ENCODE results near the gene PRR15L. TPM values are rescaled to one million over a fixed set of nuclear protein-coding genes. Genes with fewer than 3 reads are reported as not detected.
A peak's percentile ranks its signal among the peaks of the same experiment; 100 is the strongest.

PRR15L gene
- total and polyA plus RNA-seq, 2 experiments from 2014 or later: 56.5 to 66.4 TPM

- no peak overlapping the region for H3K4me2 ChIP-seq
- WGBS (ENCODE audit: low lambda C conversion rate, missing lambda C conversion rate): 95% methylated on average over 6 of the region's 6 CpGs
- H3K36me3 ChIP-seq (replicated peaks; ENCODE audit: insufficient read depth, low read depth): no peaks in the 10 kb centered on the region
- no peaks in the 10 kb centered on the region for H3K9me3 ChIP-seq (ENCODE audit: low read depth)
- H3K4me3 ChIP-seq: no peak overlapping the region
- H3K27me3 ChIP-seq: no peaks in the 10 kb centered on the region
- H3K9me2 ChIP-seq (replicated peaks; ENCODE audit: insufficient read depth): no peaks in the 10 kb centered on the region
- peak overlapping the region; percentile 34 for H3K27ac ChIP-seq
- H4K20me1 ChIP-seq (ENCODE audit: insufficient read depth, poor library complexity, severe bottlenecking): no peaks in the 10 kb centered on the region
- no peak overlapping the region for H2AFZ ChIP-seq
- DNase-seq (ENCODE audit: low spot score): no peak
- TF ChIP-seq EZH2 (IDR thresholded peaks at IDR 0.05; ENCODE audit: borderline replicate concordance): no peak
- TF ChIP-seq EZH2phosphoT487 (IDR thresholded peaks at IDR 0.05; ENCODE audit: low read depth, severe bottlenecking, unreplicated experiment): no peak
- TF ChIP-seq CTCF (IDR thresholded peaks at IDR 0.05; ENCODE audit: poor library complexity): no peak
- peaks cover 22% of the 10 kb centered on the region for H3K4me1 ChIP-seq (ENCODE audit: insufficient read depth)
- H3K79me2 ChIP-seq: peaks cover 2% of the 10 kb centered on the region
Measured at GRCh38 chr17:47946516-47946915, 11.2 kb downstream of the PRR15L start.

- over 99% methylated on average over 9 of the region's 10 CpGs for WGBS (ENCODE audit: low lambda C conversion rate, missing lambda C conversion rate)
- H3K36me3 ChIP-seq (replicated peaks; ENCODE audit: insufficient read depth, low read depth): no peaks in the 10 kb centered on the region
- H3K4me2 ChIP-seq: no peak overlapping the region
- peak overlapping the region; percentile 34 for H3K27ac ChIP-seq
- H3K79me2 ChIP-seq: no peaks in the 10 kb centered on the region
- H3K4me3 ChIP-seq: no peak overlapping the region
- no peak overlapping the region for H2AFZ ChIP-seq
- no peaks in the 10 kb centered on the region for H3K9me3 ChIP-seq (ENCODE audit: low read depth)
- H3K4me1 ChIP-seq (ENCODE audit: insufficient read depth): peaks cover 19% of the 10 kb centered on the region
- no peaks in the 10 kb centered on the region for H4K20me1 ChIP-seq (ENCODE audit: insufficient read depth, poor library complexity, severe bottlenecking)
- no peak for DNase-seq (ENCODE audit: low spot score)
- H3K9me2 ChIP-seq (replicated peaks; ENCODE audit: insufficient read depth): no peaks in the 10 kb centered on the region
- no peaks in the 10 kb centered on the region for H3K27me3 ChIP-seq
- TF ChIP-seq CTCF (IDR thresholded peaks at IDR 0.05; ENCODE audit: poor library complexity) (no peak), EZH2 (IDR thresholded peaks at IDR 0.05; ENCODE audit: borderline replicate concordance) (no peak), EZH2phosphoT487 (IDR thresholded peaks at IDR 0.05; ENCODE audit: low read depth, severe bottlenecking, unreplicated experiment) (no peak)
Measured at GRCh38 chr17:47945529-47946508, 11.9 kb downstream of the PRR15L start.

- H3K4me1 ChIP-seq (ENCODE audit: insufficient read depth): peaks cover 12% of the 10 kb centered on the region
- H3K4me2 ChIP-seq: no peak overlapping the region
- H3K79me2 ChIP-seq: no peaks in the 10 kb centered on the region
- TF ChIP-seq EZH2phosphoT487 (IDR thresholded peaks at IDR 0.05; ENCODE audit: low read depth, severe bottlenecking, unreplicated experiment) (no peak), CTCF (IDR thresholded peaks at IDR 0.05; ENCODE audit: poor library complexity) (no peak), EZH2 (IDR thresholded peaks at IDR 0.05; ENCODE audit: borderline replicate concordance) (no peak)
- H4K20me1 ChIP-seq (ENCODE audit: insufficient read depth, poor library complexity, severe bottlenecking): no peaks in the 10 kb centered on the region
- no peak for DNase-seq (ENCODE audit: low spot score)
- H3K9me2 ChIP-seq (replicated peaks; ENCODE audit: insufficient read depth): no peaks in the 10 kb centered on the region
- H2AFZ ChIP-seq: no peak overlapping the region
- H3K4me3 ChIP-seq: no peak overlapping the region
- no peaks in the 10 kb centered on the region for H3K36me3 ChIP-seq (replicated peaks; ENCODE audit: insufficient read depth, low read depth)
- no peaks in the 10 kb centered on the region for H3K9me3 ChIP-seq (ENCODE audit: low read depth)
- no peak overlapping the region for H3K27ac ChIP-seq
- WGBS (ENCODE audit: low lambda C conversion rate, missing lambda C conversion rate): 78% methylated on average over 8 of the region's 8 CpGs
- no peaks in the 10 kb centered on the region for H3K27me3 ChIP-seq
Measured at GRCh38 chr17:47945080-47945479, 12.6 kb downstream of the PRR15L start.
